Measurements from ENCODE around the gene SCN9A.

DNA sequence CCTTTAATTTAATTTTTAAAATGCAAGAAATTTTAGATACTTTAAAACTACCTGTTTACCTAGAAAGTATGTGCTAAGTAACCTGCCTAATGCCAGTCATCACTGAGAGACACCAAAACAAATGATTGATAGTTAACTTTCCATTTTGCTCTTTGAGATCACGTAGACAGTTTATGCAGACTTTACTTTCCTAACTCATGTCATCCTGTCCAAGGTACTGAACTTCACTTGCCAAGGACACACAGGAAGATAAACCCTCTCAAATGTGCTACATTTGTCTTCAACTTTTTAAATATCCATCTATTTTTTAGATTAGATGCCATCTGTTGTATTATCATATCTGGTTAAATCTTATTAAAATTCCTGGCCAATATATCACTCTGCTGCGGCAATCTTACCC is 227.9 kb downstream of the SCN9A start:
- TF ChIP-seq, protein P1, sequence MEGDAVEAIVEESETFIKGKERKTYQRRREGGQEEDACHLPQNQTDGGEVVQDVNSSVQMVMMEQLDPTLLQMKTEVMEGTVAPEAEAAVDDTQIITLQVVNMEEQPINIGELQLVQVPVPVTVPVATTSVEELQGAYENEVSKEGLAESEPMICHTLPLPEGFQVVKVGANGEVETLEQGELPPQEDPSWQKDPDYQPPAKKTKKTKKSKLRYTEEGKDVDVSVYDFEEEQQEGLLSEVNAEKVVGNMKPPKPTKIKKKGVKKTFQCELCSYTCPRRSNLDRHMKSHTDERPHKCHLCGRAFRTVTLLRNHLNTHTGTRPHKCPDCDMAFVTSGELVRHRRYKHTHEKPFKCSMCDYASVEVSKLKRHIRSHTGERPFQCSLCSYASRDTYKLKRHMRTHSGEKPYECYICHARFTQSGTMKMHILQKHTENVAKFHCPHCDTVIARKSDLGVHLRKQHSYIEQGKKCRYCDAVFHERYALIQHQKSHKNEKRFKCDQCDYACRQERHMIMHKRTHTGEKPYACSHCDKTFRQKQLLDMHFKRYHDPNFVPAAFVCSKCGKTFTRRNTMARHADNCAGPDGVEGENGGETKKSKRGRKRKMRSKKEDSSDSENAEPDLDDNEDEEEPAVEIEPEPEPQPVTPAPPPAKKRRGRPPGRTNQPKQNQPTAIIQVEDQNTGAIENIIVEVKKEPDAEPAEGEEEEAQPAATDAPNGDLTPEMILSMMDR (IDR thresholded peaks at IDR 0.05 in 2 of 3, conservative IDR thresholded peaks at IDR 0.05 in 1 of 3; ENCODE audit: borderline replicate concordance in 1 of 3, insufficient read depth in 1 of 3, low read depth in 2 of 3, low read length in 2 of 3), result no peak
- no peak for TF ChIP-seq EZH2 (IDR thresholded peaks at IDR 0.05)
